HG03175 (cell line): Measurements from ENCODE around the gene GNA14.

Experiments used
- ATAC-seq: cut with Tn5 transposase; IDR thresholded peaks from one replicate; pipeline ENCODE4 v1.9.1; 2021; ENCODE audit warnings: mild to moderate bottlenecking, moderate library complexity; ENCODE audit not compliant: unreplicated experiment

GNA14 gene

GRCh38 chr9:77543131-77543822 is 104.8 kb downstream of the GNA14 start:
- ATAC-seq = no peak

GRCh38 chr9:77541600-77541999 is 106.5 kb downstream of the GNA14 start:
- ATAC-seq = no peak

GRCh38 chr9:77541055-77541454 is 107.1 kb downstream of the GNA14 start:
- ATAC-seq = no peak

GRCh38 chr9:77534376-77535057 is 113.6 kb downstream of the GNA14 start:
- ATAC-seq = no peak

- no peak for ATAC-seq
Observed at GRCh38 chr9:77533671-77534070, 114.5 kb downstream of the GNA14 start.

GRCh38 chr9:77532607-77533006 is 115.5 kb downstream of the GNA14 start:
- ATAC-seq = no peak

GRCh38 chr9:77531400-77531799 is 116.7 kb downstream of the GNA14 start:
- ATAC-seq = no peak

GRCh38 chr9:77523891-77524290 is 124.2 kb downstream of the GNA14 start:
- ATAC-seq = no peak

GRCh38 chr9:77521091-77521490 is 127.0 kb downstream of the GNA14 start:
- no peak for ATAC-seq

- ATAC-seq = no peak
Observed at GRCh38 chr9:77518688-77519087, 129.4 kb downstream of the GNA14 start.

GRCh38 chr9:77516781-77517180 is 131.3 kb downstream of the GNA14 start:
- no peak for ATAC-seq

- ATAC-seq = no peak
Observed at GRCh38 chr9:77514886-77515711, 133.0 kb downstream of the GNA14 start.

GRCh38 chr9:77513457-77513856 is 134.7 kb downstream of the GNA14 start:
- ATAC-seq = no peak

- ATAC-seq = no peak
Observed at GRCh38 chr9:77512876-77513275, 135.2 kb downstream of the GNA14 start.

- no peak for ATAC-seq
Observed at GRCh38 chr9:77511525-77511924, 136.6 kb downstream of the GNA14 start.

- no peak for ATAC-seq
Observed at GRCh38 chr9:77510666-77511065, 137.5 kb downstream of the GNA14 start.

GRCh38 chr9:77508396-77508795 is 139.7 kb downstream of the GNA14 start:
- ATAC-seq = no peak

- no peak for ATAC-seq
Observed at GRCh38 chr9:77507212-77507961, 140.7 kb downstream of the GNA14 start.

- no peak for ATAC-seq
Observed at GRCh38 chr9:77505232-77505631, 142.9 kb downstream of the GNA14 start.

- no peak for ATAC-seq
Observed at GRCh38 chr9:77502568-77502967, 145.6 kb downstream of the GNA14 start.

- no peak for ATAC-seq
Observed at GRCh38 chr9:77498891-77499290, 149.2 kb downstream of the GNA14 start.
